KMS-11 (cell line): Measurements from ENCODE around the gene SPRR4.

Experiments used
- H2AFZ ChIP-seq: fragments of 200-600 bp; sonication (generic); 2 replicates; pipeline ENCODE4 v1.6.1; 2016; ENCODE audit warnings: antibody characterized with exemption, mixed run types, low read depth
- H3K27ac ChIP-seq: fragments of 200-600 bp; sonication (generic); 2 replicates; pipeline ENCODE4 v1.6.1; 2016; ENCODE audit warnings: mild to moderate bottlenecking, mixed run types
- H3K27me3 ChIP-seq: fragments of 200-600 bp; sonication (generic); 2 replicates; pipeline ENCODE4 v1.6.1; 2017; ENCODE audit warnings: mild to moderate bottlenecking, low read depth, mixed run types, moderate library complexity; ENCODE audit not compliant: insufficient read depth
- H3K36me3 ChIP-seq: fragments of 200-600 bp; sonication (generic); 2 replicates; pipeline ENCODE4 v1.6.1; 2017; ENCODE audit warnings: mild to moderate bottlenecking, mixed run types; ENCODE audit not compliant: insufficient read depth
- H3K4me1 ChIP-seq: fragments of 200-600 bp; sonication (generic); 2 replicates; pipeline ENCODE4 v1.6.1; 2016; ENCODE audit warnings: mild to moderate bottlenecking, low read depth, mixed run types; ENCODE audit not compliant: poor library complexity, severe bottlenecking
- H3K4me2 ChIP-seq: fragments of 200-600 bp; sonication (generic); 2 replicates; pipeline ENCODE4 v1.7.0; 2016; ENCODE audit warnings: mild to moderate bottlenecking, mixed run types
- H3K4me3 ChIP-seq: fragments of 200-600 bp; sonication (generic); IDR thresholded peaks from 2 replicates; pipeline ENCODE4 v1.6.1; 2017; ENCODE audit warnings: low read depth, low read length, mixed read lengths; ENCODE audit not compliant: insufficient read depth
- H3K79me2 ChIP-seq: fragments of 200-600 bp; sonication (generic); 2 replicates; pipeline ENCODE4 v1.6.1; 2016; ENCODE audit warnings: low read depth, mixed run types; ENCODE audit not compliant: insufficient read depth
- H3K9ac ChIP-seq: fragments of 200-600 bp; sonication (generic); 2 replicates; pipeline ENCODE4 v1.6.1; 2016; ENCODE audit warnings: mild to moderate bottlenecking, mixed run types
- H4K20me1 ChIP-seq: fragments of 200-600 bp; sonication (generic); 2 replicates; pipeline ENCODE4 v1.6.1; 2016; ENCODE audit warnings: mild to moderate bottlenecking, mixed run types; ENCODE audit not compliant: insufficient read depth
- TF ChIP-seq, protein P1 (sequence below): fragments of 200-600 bp; sonication (generic); conservative IDR thresholded peaks from 2 replicates; pipeline ENCODE4 v1.6.1; 2017; ENCODE audit warnings: low read depth, mild to moderate bottlenecking, antibody characterized with exemption, low read length, moderate library complexity, mixed read lengths

The SPRR4 gene

GRCh38 chr1:152996633-152997400, 26.4 kb downstream of the SPRR4 start:
- no peaks in the 10 kb centered on the region for H3K4me1 ChIP-seq
- H3K9ac ChIP-seq, result no peak overlapping the region
- no peak overlapping the region for H2AFZ ChIP-seq
- no peak overlapping the region for H3K27ac ChIP-seq
- no peak overlapping the region for H3K4me3 ChIP-seq
- no peaks in the 10 kb centered on the region for H4K20me1 ChIP-seq
- TF ChIP-seq, protein P1, sequence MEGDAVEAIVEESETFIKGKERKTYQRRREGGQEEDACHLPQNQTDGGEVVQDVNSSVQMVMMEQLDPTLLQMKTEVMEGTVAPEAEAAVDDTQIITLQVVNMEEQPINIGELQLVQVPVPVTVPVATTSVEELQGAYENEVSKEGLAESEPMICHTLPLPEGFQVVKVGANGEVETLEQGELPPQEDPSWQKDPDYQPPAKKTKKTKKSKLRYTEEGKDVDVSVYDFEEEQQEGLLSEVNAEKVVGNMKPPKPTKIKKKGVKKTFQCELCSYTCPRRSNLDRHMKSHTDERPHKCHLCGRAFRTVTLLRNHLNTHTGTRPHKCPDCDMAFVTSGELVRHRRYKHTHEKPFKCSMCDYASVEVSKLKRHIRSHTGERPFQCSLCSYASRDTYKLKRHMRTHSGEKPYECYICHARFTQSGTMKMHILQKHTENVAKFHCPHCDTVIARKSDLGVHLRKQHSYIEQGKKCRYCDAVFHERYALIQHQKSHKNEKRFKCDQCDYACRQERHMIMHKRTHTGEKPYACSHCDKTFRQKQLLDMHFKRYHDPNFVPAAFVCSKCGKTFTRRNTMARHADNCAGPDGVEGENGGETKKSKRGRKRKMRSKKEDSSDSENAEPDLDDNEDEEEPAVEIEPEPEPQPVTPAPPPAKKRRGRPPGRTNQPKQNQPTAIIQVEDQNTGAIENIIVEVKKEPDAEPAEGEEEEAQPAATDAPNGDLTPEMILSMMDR, result no peak
- no peaks in the 10 kb centered on the region for H3K79me2 ChIP-seq
- no peaks in the 10 kb centered on the region for H3K27me3 ChIP-seq
- H3K4me2 ChIP-seq, result no peak overlapping the region
- H3K36me3 ChIP-seq, result no peaks in the 10 kb centered on the region

GRCh38 chr1:152997901-152998300, 27.5 kb downstream of the SPRR4 start:
- Histone ChIP-seq H3K9ac (no peak overlapping the region), H3K27ac (no peak overlapping the region), H2AFZ (no peak overlapping the region), H4K20me1 (no peaks in the 10 kb centered on the region), H3K36me3 (no peaks in the 10 kb centered on the region), H3K79me2 (no peaks in the 10 kb centered on the region), H3K4me1 (no peaks in the 10 kb centered on the region), H3K4me3 (no peak overlapping the region), H3K4me2 (no peak overlapping the region), H3K27me3 (no peaks in the 10 kb centered on the region)
- TF ChIP-seq, protein P1, result no peak

- TF ChIP-seq, protein P1, result no peak
- H2AFZ ChIP-seq, result no peak overlapping the region
- H3K9ac ChIP-seq, result no peak overlapping the region
- H3K4me2 ChIP-seq, result no peak overlapping the region
- no peaks in the 10 kb centered on the region for H3K4me1 ChIP-seq
- no peaks in the 10 kb centered on the region for H3K36me3 ChIP-seq
- H3K4me3 ChIP-seq, result no peak overlapping the region
- no peak overlapping the region for H3K27ac ChIP-seq
- no peaks in the 10 kb centered on the region for H4K20me1 ChIP-seq
- no peaks in the 10 kb centered on the region for H3K79me2 ChIP-seq
- no peaks in the 10 kb centered on the region for H3K27me3 ChIP-seq
Observed at GRCh38 chr1:152998476-152998875, 28.0 kb downstream of the SPRR4 start.

- Histone ChIP-seq H3K27ac (no peak overlapping the region), H3K79me2 (no peaks in the 10 kb centered on the region), H3K27me3 (no peaks in the 10 kb centered on the region), H3K9ac (no peak overlapping the region), H3K4me3 (no peak overlapping the region), H3K4me1 (no peaks in the 10 kb centered on the region), H3K4me2 (no peak overlapping the region), H4K20me1 (no peaks in the 10 kb centered on the region), H2AFZ (no peak overlapping the region), H3K36me3 (no peaks in the 10 kb centered on the region)
- TF ChIP-seq, protein P1, result no peak
Observed at GRCh38 chr1:152999818-153000217, 29.4 kb downstream of the SPRR4 start.
